Measurements from ENCODE around the gene STXBP4. TPM values are rescaled to one million over a fixed set of nuclear protein-coding genes. Genes with fewer than 3 reads are reported as not detected.

Gene STXBP4
- total RNA-seq, 4 donors from 2014 or later = 8.0 to 57.6 (median 18.8) TPM

- Histone ChIP-seq H3K27me3 (no peaks in the 10 kb centered on the region), H3K36me3 (no peaks in the 10 kb centered on the region), H3K9me3 (no peaks in the 10 kb centered on the region), H3K27ac (no peak overlapping the region), H3K4me1 (peaks cover 0 to 20% (median 2%) of the 10 kb centered on the region in 4 donors), H3K4me3 (no peak overlapping the region)
- no peak for DNase-seq
- TF ChIP-seq, protein P1, sequence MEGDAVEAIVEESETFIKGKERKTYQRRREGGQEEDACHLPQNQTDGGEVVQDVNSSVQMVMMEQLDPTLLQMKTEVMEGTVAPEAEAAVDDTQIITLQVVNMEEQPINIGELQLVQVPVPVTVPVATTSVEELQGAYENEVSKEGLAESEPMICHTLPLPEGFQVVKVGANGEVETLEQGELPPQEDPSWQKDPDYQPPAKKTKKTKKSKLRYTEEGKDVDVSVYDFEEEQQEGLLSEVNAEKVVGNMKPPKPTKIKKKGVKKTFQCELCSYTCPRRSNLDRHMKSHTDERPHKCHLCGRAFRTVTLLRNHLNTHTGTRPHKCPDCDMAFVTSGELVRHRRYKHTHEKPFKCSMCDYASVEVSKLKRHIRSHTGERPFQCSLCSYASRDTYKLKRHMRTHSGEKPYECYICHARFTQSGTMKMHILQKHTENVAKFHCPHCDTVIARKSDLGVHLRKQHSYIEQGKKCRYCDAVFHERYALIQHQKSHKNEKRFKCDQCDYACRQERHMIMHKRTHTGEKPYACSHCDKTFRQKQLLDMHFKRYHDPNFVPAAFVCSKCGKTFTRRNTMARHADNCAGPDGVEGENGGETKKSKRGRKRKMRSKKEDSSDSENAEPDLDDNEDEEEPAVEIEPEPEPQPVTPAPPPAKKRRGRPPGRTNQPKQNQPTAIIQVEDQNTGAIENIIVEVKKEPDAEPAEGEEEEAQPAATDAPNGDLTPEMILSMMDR (IDR thresholded peaks at IDR 0.05) = no peak
- TF ChIP-seq POLR2A (IDR thresholded peaks at IDR 0.05) = no peak
Observed at GRCh38 chr17:54971901-54972300, 3.3 kb downstream of the STXBP4 start.

GRCh38 chr17:54972406-54973138 lies 4.0 kb downstream of the STXBP4 start:
- H3K27me3 ChIP-seq = no peaks in the 10 kb centered on the region
- no peak overlapping the region for H3K27ac ChIP-seq
- no peak for TF ChIP-seq POLR2A (IDR thresholded peaks at IDR 0.05)
- TF ChIP-seq, protein P1 (IDR thresholded peaks at IDR 0.05) = no peak
- H3K4me1 ChIP-seq = peaks cover 0 to 13% (median 0%) of the 10 kb centered on the region in 4 donors
- no peak overlapping the region for H3K4me3 ChIP-seq
- H3K9me3 ChIP-seq = no peaks in the 10 kb centered on the region
- no peaks in the 10 kb centered on the region for H3K36me3 ChIP-seq
- DNase-seq = no peak

DNA sequence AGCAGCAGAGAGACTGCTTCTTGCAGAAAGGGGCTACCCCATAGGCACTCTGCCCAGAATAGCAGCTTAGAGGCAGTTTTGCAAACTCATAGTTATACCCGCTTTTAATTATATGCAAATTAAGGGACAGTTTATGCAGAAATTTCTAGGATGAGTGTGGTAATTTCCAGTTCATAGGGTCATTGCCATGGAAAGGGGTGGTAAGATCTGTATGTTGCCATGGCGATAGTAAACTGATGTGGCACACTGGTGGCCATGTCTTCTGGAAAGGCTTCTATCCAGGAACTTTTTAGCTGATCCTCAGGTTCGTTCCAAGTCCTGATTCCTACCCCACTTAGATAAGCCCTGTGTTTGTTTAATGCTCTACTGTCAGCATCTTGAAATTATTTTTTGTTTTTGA lies 6.2 kb downstream of the STXBP4 start:
- H3K27ac ChIP-seq = no peak overlapping the region

DNA sequence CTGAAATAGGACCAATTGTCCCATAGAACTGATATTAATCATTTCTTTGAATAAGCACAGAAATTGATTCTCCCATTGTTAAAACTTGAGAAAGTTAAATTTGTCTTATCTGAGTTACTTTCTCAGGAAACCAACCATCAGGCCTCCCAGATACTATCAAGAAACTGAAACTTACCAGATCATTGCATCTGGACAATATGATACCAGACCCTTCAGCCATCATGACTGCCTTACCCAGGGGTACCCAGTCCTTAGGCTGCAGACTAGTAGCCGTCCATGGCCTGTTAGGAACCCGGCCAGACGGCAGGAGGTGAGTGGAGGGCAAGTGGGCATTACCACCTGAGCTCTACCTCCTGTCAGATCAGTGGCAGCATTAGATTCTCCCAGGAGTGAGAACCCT lies 7.8 kb downstream of the STXBP4 start:
- no peaks in the 10 kb centered on the region for H3K4me1 ChIP-seq
- no peak overlapping the region for H3K27ac ChIP-seq
- no peaks in the 10 kb centered on the region for H3K36me3 ChIP-seq
- H3K4me3 ChIP-seq = no peak overlapping the region
- H3K27me3 ChIP-seq = no peaks in the 10 kb centered on the region
- no peak for TF ChIP-seq POLR2A (IDR thresholded peaks at IDR 0.05)
- TF ChIP-seq, protein P1 (IDR thresholded peaks at IDR 0.05) = no peak
- peaks cover 0 to 3% (median 0%) of the 10 kb centered on the region in 4 donors for H3K9me3 ChIP-seq
- DNase-seq = no peak

More for the DNA sequence above, 6.2 kb downstream of the STXBP4 start:
- DNase-seq = no peak
- Histone ChIP-seq H3K9me3 (no peaks in the 10 kb centered on the region), H3K36me3 (no peaks in the 10 kb centered on the region), H3K4me1 (peaks cover 0 to 5% (median 0%) of the 10 kb centered on the region in 4 donors), H3K4me3 (no peak overlapping the region), H3K27me3 (no peaks in the 10 kb centered on the region)
- no peak for TF ChIP-seq POLR2A (IDR thresholded peaks at IDR 0.05)
- TF ChIP-seq, protein P1 (IDR thresholded peaks at IDR 0.05) = no peak

DNA sequence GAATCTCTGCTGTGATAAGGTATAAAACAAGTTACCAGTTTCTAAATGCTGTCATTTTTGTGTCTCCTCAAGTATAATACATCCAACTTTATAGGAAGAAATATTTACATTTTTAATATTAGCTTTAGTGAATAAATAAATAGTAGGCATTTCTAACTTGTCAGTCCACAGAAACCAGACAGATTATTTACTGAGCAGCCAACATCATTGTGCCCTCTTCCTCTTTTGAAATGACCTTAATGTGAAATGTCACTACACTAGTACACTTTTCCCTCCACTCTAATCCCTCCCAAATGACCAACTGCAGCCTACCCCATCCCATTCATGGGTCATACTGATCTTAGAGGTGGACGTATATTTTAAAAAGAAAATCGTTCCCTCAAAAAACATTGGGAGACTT lies 9.2 kb downstream of the STXBP4 start:
- Histone ChIP-seq H3K4me3 (no peak overlapping the region), H3K27me3 (no peaks in the 10 kb centered on the region), H3K9me3 (peaks cover 0 to 3% (median 0%) of the 10 kb centered on the region in 4 donors), H3K27ac (no peak overlapping the region), H3K36me3 (no peaks in the 10 kb centered on the region), H3K4me1 (no peaks in the 10 kb centered on the region)
- TF ChIP-seq, protein P1 (IDR thresholded peaks at IDR 0.05) = no peak
- TF ChIP-seq POLR2A (IDR thresholded peaks at IDR 0.05) = no peak
- DNase-seq = no peak
